ENCODE data around the gene CHRNA7.

- no peak for TF ChIP-seq RCOR1 (IDR thresholded peaks at IDR 0.05; ENCODE audit: low read depth, low read length)
- TF ChIP-seq JUN (IDR thresholded peaks at IDR 0.05) = no peak
- TF ChIP-seq CTCF (IDR thresholded peaks at IDR 0.05) = no peak
- TF ChIP-seq NPAS2 (CRISPR knock-in tag; IDR thresholded peaks at IDR 0.05; ENCODE audit: borderline replicate concordance) = no peak
- no peak for TF ChIP-seq PHF8 (IDR thresholded peaks at IDR 0.05; ENCODE audit: borderline replicate concordance, low read depth)
- no peak for TF ChIP-seq NFE2L2 (conservative IDR thresholded peaks at IDR 0.05; ENCODE audit: low read length)
- no peak for TF ChIP-seq POLR2A (IDR thresholded peaks at IDR 0.05; ENCODE audit: low read length)
- TF ChIP-seq SMC3 (IDR thresholded peaks at IDR 0.05) = no peak
- no peak for TF ChIP-seq REST (IDR thresholded peaks at IDR 0.05)
- TF ChIP-seq ZSCAN20 (CRISPR knock-in tag; IDR thresholded peaks at IDR 0.05) = no peak
- TF ChIP-seq RFX5 (IDR thresholded peaks at IDR 0.05) = no peak
These were observed 77.3 kb downstream of the CHRNA7 start for GRCh38 chr15:32107477-32108080.
